BLaER1 (cell line): ENCODE results near the gene BCL11B.

Source experiments
- H3K27ac ChIP-seq: shearing (Covaris generic); formaldehyde crosslinking; 2 replicates; pipeline ENCODE4 v1.8.1; 2022
- H3K27me3 ChIP-seq: shearing (Covaris generic); formaldehyde crosslinking; 2 replicates; pipeline ENCODE4 v1.8.1; 2022
- H3K36me3 ChIP-seq: shearing (Covaris generic); formaldehyde crosslinking; 2 replicates; pipeline ENCODE4 v1.8.1; 2022
- H3K4me1 ChIP-seq: shearing (Covaris generic); formaldehyde crosslinking; 2 replicates; pipeline ENCODE4 v1.8.1; 2022
- H3K4me2 ChIP-seq: shearing (Covaris generic); formaldehyde crosslinking; 2 replicates; pipeline ENCODE4 v1.8.1; 2022
- H3K4me3 ChIP-seq: shearing (Covaris generic); formaldehyde crosslinking; 2 replicates; pipeline ENCODE4 v1.8.1; 2022
- H3K9ac ChIP-seq: shearing (Covaris generic); formaldehyde crosslinking; 2 replicates; pipeline ENCODE4 v1.8.1; 2022
- H3K9me3 ChIP-seq: shearing (Covaris generic); formaldehyde crosslinking; 2 replicates; pipeline ENCODE4 v1.8.1; 2022
- H4K20me1 ChIP-seq: shearing (Covaris generic); formaldehyde crosslinking; 2 replicates; pipeline ENCODE4 v1.8.1; 2022
- Cebpa-rat ChIP-seq: shearing (Covaris generic); IDR thresholded peaks from 2 replicates; pipeline ENCODE4 v1.8.1; 2022

The BCL11B gene

GRCh38 chr14:99226687-99227086 is 45.3 kb downstream of the BCL11B start:
- Histone ChIP-seq H3K4me3 (no peak overlapping the region), H3K27ac (no peak overlapping the region), H3K36me3 (peaks cover 47% of the 10 kb centered on the region), H3K9ac (no peak overlapping the region), H3K9me3 (no peaks in the 10 kb centered on the region), H3K4me1 (peaks cover 51% of the 10 kb centered on the region), H4K20me1 (peaks cover 99% of the 10 kb centered on the region), H3K4me2 (0 out of 2 replicates have a peak overlapping the region, but pooled peaks have one; percentile 22), H3K27me3 (no peaks in the 10 kb centered on the region)
- TF ChIP-seq Cebpa-rat, result no peak

DNA sequence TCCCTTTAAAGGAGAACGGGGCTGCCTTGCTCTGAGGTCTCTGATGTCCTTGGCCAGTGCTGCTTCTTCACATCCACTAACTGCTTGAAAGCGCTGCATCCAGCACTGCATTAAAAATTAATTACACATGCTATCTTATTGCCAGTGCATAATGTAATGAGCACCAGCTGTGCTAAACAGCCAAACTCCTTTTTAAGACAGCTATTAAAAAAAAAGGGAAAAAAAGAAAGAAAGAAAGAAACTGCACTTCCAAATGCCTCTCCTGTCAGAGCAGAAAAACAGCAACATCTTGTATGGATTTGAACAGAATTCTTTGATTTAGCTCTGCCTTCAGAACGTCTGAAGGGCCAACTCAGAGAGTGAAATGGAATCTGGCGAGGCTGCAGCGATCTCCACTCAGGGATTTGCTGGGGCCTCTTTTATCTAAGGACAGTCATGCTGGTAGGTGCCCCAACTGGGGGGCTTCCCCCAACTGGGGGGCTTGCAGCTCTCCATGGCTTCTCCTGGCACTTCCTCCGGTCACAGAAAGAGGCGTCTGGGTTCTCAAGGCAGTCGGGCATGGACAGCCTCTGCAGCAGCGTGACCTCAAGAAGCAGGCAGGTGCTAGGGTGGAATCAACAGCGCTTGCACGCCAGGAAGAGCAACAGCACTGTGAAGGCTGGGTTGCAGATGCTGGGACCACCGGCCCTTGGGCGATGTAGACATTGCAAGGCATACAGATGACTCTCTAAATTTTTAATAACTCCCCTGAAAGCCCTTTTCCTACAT is 46.4 kb downstream of the BCL11B start:
- peaks cover 51% of the 10 kb centered on the region for H3K36me3 ChIP-seq

DNA sequence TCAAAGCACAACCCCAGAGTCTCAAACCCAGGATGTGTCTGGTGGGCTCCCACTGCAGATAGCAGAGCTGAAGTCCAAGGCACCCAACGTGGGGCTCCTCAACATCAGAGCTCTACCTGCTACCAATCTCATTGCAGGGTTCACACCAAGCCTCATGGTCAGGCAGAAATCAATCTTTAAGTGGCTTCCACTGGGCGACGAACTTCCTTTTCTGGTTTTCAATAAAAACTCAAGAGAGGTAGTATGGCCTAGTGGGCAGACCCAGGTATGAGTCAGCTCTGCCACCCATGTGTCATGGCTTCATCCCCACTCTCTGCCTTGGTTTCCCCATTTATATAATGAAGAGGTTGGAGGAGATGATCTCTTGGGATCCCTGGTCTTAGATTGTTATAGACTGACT is 47.0 kb downstream of the BCL11B start:
- Histone ChIP-seq H3K27ac (no peak overlapping the region), H4K20me1 (peaks cover 100% of the 10 kb centered on the region), H3K9me3 (no peaks in the 10 kb centered on the region), H3K4me2 (no peak overlapping the region), H3K4me1 (peaks cover 34% of the 10 kb centered on the region), H3K36me3 (peaks cover 51% of the 10 kb centered on the region), H3K9ac (no peak overlapping the region), H3K4me3 (no peak overlapping the region), H3K27me3 (no peaks in the 10 kb centered on the region)
- TF ChIP-seq Cebpa-rat, result no peak

More for the DNA sequence above, 46.4 kb downstream of the BCL11B start:
- TF ChIP-seq Cebpa-rat, result no peak
- peaks cover 100% of the 10 kb centered on the region for H4K20me1 ChIP-seq
- no peak overlapping the region for H3K27ac ChIP-seq
- no peaks in the 10 kb centered on the region for H3K9me3 ChIP-seq
- H3K4me2 ChIP-seq, result peak overlapping the region; percentile 22; the same call in 1 of the 2 replicates
- H3K27me3 ChIP-seq, result no peaks in the 10 kb centered on the region
- no peak overlapping the region for H3K4me3 ChIP-seq
- no peak overlapping the region for H3K9ac ChIP-seq
- H3K4me1 ChIP-seq, result peaks cover 41% of the 10 kb centered on the region

- Histone ChIP-seq H3K27ac (no peak overlapping the region), H3K27me3 (no peaks in the 10 kb centered on the region), H3K4me2 (no peak overlapping the region), H3K4me1 (peaks cover 28% of the 10 kb centered on the region), H3K36me3 (peaks cover 50% of the 10 kb centered on the region), H3K4me3 (no peak overlapping the region), H4K20me1 (peaks cover 100% of the 10 kb centered on the region), H3K9ac (no peak overlapping the region), H3K9me3 (no peaks in the 10 kb centered on the region)
- no peak for TF ChIP-seq Cebpa-rat
These were observed 47.7 kb downstream of the BCL11B start for GRCh38 chr14:99224116-99224910.

DNA sequence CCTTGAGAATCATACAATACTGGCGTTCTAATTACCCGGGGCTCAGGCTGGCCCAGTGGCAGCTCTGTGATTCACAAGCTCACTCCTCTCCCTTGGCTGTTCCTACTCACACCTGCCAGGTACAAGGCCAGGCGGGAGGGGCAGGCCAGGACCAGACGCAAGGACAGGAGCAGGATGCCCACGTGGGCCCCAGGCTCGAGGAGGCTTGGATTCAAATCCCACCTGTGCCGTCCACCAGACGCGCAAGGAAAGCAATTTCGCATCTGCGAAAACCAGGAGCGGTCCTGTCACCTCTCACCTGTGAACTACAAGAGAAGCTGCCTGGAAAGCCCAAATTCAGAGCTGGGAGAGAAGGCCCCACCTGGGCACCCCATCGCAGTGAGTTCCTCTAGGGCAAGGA is 50.6 kb downstream of the BCL11B start:
- Histone ChIP-seq H4K20me1 (peaks cover 100% of the 10 kb centered on the region), H3K36me3 (peaks cover 29% of the 10 kb centered on the region), H3K4me1 (peaks cover 10% of the 10 kb centered on the region), H3K27ac (no peak overlapping the region), H3K4me3 (no peak overlapping the region), H3K27me3 (no peaks in the 10 kb centered on the region), H3K9ac (no peak overlapping the region), H3K4me2 (no peak overlapping the region), H3K9me3 (no peaks in the 10 kb centered on the region)
- TF ChIP-seq Cebpa-rat, result no peak

- no peak for TF ChIP-seq Cebpa-rat
- no peaks in the 10 kb centered on the region for H3K27me3 ChIP-seq
- peaks cover 16% of the 10 kb centered on the region for H3K36me3 ChIP-seq
These were observed 54.7 kb downstream of the BCL11B start for GRCh38 chr14:99217066-99217955.

GRCh38 chr14:99216191-99216590 is 55.8 kb downstream of the BCL11B start:
- H3K9ac ChIP-seq, result no peak overlapping the region
- no peak overlapping the region for H3K4me3 ChIP-seq
- peaks cover 20% of the 10 kb centered on the region for H3K4me1 ChIP-seq
- H3K27me3 ChIP-seq, result no peaks in the 10 kb centered on the region
- H3K27ac ChIP-seq, result no peak overlapping the region
- peaks cover 100% of the 10 kb centered on the region for H4K20me1 ChIP-seq
- no peak for TF ChIP-seq Cebpa-rat
- H3K9me3 ChIP-seq, result no peaks in the 10 kb centered on the region
- no peak overlapping the region for H3K4me2 ChIP-seq
- H3K36me3 ChIP-seq, result peaks cover 8% of the 10 kb centered on the region; the same call in 1 of the 2 replicates

More at GRCh38 chr14:99217066-99217955, 54.7 kb downstream of the BCL11B start:
- H3K27ac ChIP-seq, result no peak overlapping the region
- H3K4me3 ChIP-seq, result no peak overlapping the region
- H3K4me2 ChIP-seq, result no peak overlapping the region
- H3K9me3 ChIP-seq, result no peaks in the 10 kb centered on the region
- H3K4me1 ChIP-seq, result peaks cover 9% of the 10 kb centered on the region; the same call in 1 of the 2 replicates
- H4K20me1 ChIP-seq, result peaks cover 100% of the 10 kb centered on the region
- H3K9ac ChIP-seq, result no peak overlapping the region

GRCh38 chr14:99215277-99215676 is 56.7 kb downstream of the BCL11B start:
- H3K4me1 ChIP-seq, result peaks cover 30% of the 10 kb centered on the region
- no peak for TF ChIP-seq Cebpa-rat
- H3K27me3 ChIP-seq, result no peaks in the 10 kb centered on the region
- H3K9me3 ChIP-seq, result no peaks in the 10 kb centered on the region
- H4K20me1 ChIP-seq, result peaks cover 100% of the 10 kb centered on the region
- H3K9ac ChIP-seq, result no peak overlapping the region
- no peak overlapping the region for H3K27ac ChIP-seq
- peaks cover 8% of the 10 kb centered on the region; the same call in 1 of the 2 replicates for H3K36me3 ChIP-seq
- no peak overlapping the region for H3K4me2 ChIP-seq
- H3K4me3 ChIP-seq, result no peak overlapping the region

DNA sequence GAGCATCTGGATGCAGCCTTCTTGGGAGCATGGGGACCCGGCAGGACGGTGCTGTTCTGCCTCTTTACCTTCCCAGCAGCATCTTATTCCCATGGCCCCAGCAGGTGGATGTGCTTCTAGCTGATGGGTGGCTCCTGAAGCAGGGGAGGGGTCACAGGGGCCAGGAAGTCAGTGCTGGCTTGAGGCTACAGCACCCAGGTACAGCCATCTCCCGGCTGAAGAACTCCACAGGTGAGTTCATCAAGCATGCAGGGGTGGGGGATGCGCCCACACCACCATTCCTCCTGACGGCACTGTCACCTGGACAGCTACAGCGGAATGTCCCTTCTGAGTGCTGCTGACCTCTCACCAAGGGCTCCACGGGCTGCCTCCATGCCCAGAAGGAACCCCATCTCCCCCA is 57.3 kb downstream of the BCL11B start:
- H3K4me2 ChIP-seq, result no peak overlapping the region
- no peaks in the 10 kb centered on the region for H3K27me3 ChIP-seq
- no peaks in the 10 kb centered on the region for H3K9me3 ChIP-seq
- no peak overlapping the region for H3K4me3 ChIP-seq
- H3K36me3 ChIP-seq, result peaks cover 8% of the 10 kb centered on the region; the same call in 1 of the 2 replicates
- no peak overlapping the region for H3K9ac ChIP-seq
- no peak for TF ChIP-seq Cebpa-rat
- H3K27ac ChIP-seq, result no peak overlapping the region
- H3K4me1 ChIP-seq, result peaks cover 35% of the 10 kb centered on the region
- peaks cover 100% of the 10 kb centered on the region for H4K20me1 ChIP-seq
